Sigmoid colon (tissue), 7 donors: ENCODE measurements around the gene DSCAML1. TPM values are rescaled to one million over a fixed set of nuclear protein-coding genes. Genes with fewer than 3 reads are reported as not detected.
A peak's percentile ranks its signal among the peaks of the same experiment; 100 is the strongest.

Source experiments
- DNase-seq: peaks from one replicate; pipeline ENCODE4 v3.0.0-alpha.2; 2019
- H3K27ac ChIP-seq, 4 donors: fragments of 200-600 bp; sonication (generic); one replicate each; pipeline ENCODE4 v1.5.1; 2016 to 2019; ENCODE audit warnings: mild to moderate bottlenecking in 1 of 4
- H3K27me3 ChIP-seq, 3 donors: fragments of 200-600 bp; sonication (generic); one replicate each; pipeline ENCODE4 v1.5.1; 2019; ENCODE audit warnings: mild to moderate bottlenecking in 1 of 3
- H3K36me3 ChIP-seq, 4 donors: fragments of 200-600 bp; sonication (generic); one replicate each; pipeline ENCODE4 v1.5.1; 2016 to 2019
- H3K4me1 ChIP-seq, 4 donors: fragments of 200-600 bp; sonication (generic); one replicate each; pipeline ENCODE4 v1.5.1; 2017 to 2019
- H3K4me3 ChIP-seq, 4 donors: fragments of 200-600 bp; sonication (generic); one replicate each; pipeline ENCODE4 v1.5.1; 2017 to 2019; ENCODE audit warnings: mild to moderate bottlenecking in 2 of 4, moderate library complexity in 1 of 4
- H3K9me3 ChIP-seq, 4 donors: fragments of 200-600 bp in 3 of 4; sonication (generic) in 3 of 4; one replicate each; pipeline versions ENCODE4 v1.5.1 to v1.6.1; 2013 to 2019
- CTCF ChIP-seq, 4 experiments: fragments of 450-650 bp in 3 of 4; fragments of 200-600 bp in 1 of 4; IDR thresholded peaks; one replicate each; pipeline ENCODE4 v1.5.1; 2016 to 2019; ENCODE audit warnings: antibody characterized with exemption in 4 of 4, mild to moderate bottlenecking in 3 of 4, moderate library complexity in 2 of 4
- EP300 ChIP-seq, 4 donors: sonication (generic); formaldehyde crosslinking; IDR thresholded peaks; one replicate each; pipeline ENCODE4 v1.6.1; 2017; ENCODE audit warnings: antibody characterized with exemption in 4 of 4
- POLR2A ChIP-seq, 2 donors: fragments of 450-650 bp; IDR thresholded peaks; one replicate each; pipeline ENCODE4 v1.6.1; 2016; ENCODE audit warnings: antibody characterized with exemption in 2 of 2, mild to moderate bottlenecking in 2 of 2, moderate library complexity in 2 of 2
- POLR2AphosphoS5 ChIP-seq, 4 donors: sonication (generic); formaldehyde crosslinking; IDR thresholded peaks; one replicate each; pipeline ENCODE4 v1.6.1; 2017; ENCODE audit warnings: antibody characterized with exemption in 4 of 4
- WGBS, 2 donors: extraction: QIAGEN DNeasy Blood & Tissue Kit; methylation state at CpG; one replicate each; pipeline ENCODE4 v1.1.7; 2013; 5-methylcytosine and 5-hydroxymethylcytosine counted together
- intact Hi-C: fragments of 100-400 bp; cut with DNase I; formaldehyde crosslinking; loops from one replicate; pipeline ENCODE4 v1.15.1; 2023
- polyA plus RNA-seq, 3 donors: library from polyadenylated mRNA; stranded (reverse); fragments of 200-250 nt; gene quantifications; one replicate each; pipeline ENCODE4 v1.2.3, GENCODE V29; 2013
- total RNA-seq, 4 donors: library from RNA; depleted of rRNA; stranded (reverse); fragments of >200 nt; gene quantifications; one replicate each; pipeline ENCODE4 v1.1.0, GENCODE V29; 2016
- donor health status: healthy with polysubstance abuse.
- donor health status: Bipolar disorder and iron deficiency.
- donor health status: healthy.

The DSCAML1 gene
- total and polyA plus RNA-seq, 7 donors: under 0.01 to 7.5 (median 1.2) TPM

GRCh38 chr11:117805045-117805444, 8.0 kb upstream of the DSCAML1 start:
- no peak overlapping the region for H3K27ac ChIP-seq
- H3K4me1 ChIP-seq: no peaks in the 10 kb centered on the region
- 67 to 73% methylated on average over 1 of the region's 1 CpG for WGBS, 2 donors
- H3K9me3 ChIP-seq: no peaks in the 10 kb centered on the region
- DNase-seq: no peak
- no peak overlapping the region for H3K4me3 ChIP-seq
- H3K36me3 ChIP-seq: no peaks in the 10 kb centered on the region
- no peaks in the 10 kb centered on the region for H3K27me3 ChIP-seq
- intact Hi-C loops: no loop called here
- TF ChIP-seq POLR2AphosphoS5 (IDR thresholded peaks at IDR 0.05): peak in 1 of 4 donors; percentile 14
- TF ChIP-seq CTCF (IDR thresholded peaks at IDR 0.05): no peak

- DNase-seq: no peak
- no peaks in the 10 kb centered on the region for H3K9me3 ChIP-seq
- 95 to 96% methylated on average over 8 of the region's 8 CpGs for WGBS, 2 donors
- no peaks in the 10 kb centered on the region for H3K27me3 ChIP-seq
- H3K27ac ChIP-seq: no peak overlapping the region
- intact Hi-C loops: no loop called here
- TF ChIP-seq POLR2A (IDR thresholded peaks at IDR 0.05) (no peak), CTCF (IDR thresholded peaks at IDR 0.05) (no peak), EP300 (IDR thresholded peaks at IDR 0.05) (no peak)
- no peaks in the 10 kb centered on the region for H3K4me1 ChIP-seq
- no peaks in the 10 kb centered on the region for H3K36me3 ChIP-seq
- H3K4me3 ChIP-seq: no peak overlapping the region
Observed at GRCh38 chr11:117803896-117804295, 6.9 kb upstream of the DSCAML1 start.

- H3K4me1 ChIP-seq: peaks cover 0 to 22% (median 21%) of the 10 kb centered on the region in 4 donors
- H3K4me3 ChIP-seq: no peak overlapping the region
- TF ChIP-seq POLR2A (IDR thresholded peaks at IDR 0.05): no peak
- TF ChIP-seq POLR2AphosphoS5 (IDR thresholded peaks at IDR 0.05): no peak
- no peak for TF ChIP-seq CTCF (IDR thresholded peaks at IDR 0.05)
- no peak for TF ChIP-seq EP300 (IDR thresholded peaks at IDR 0.05)
- intact Hi-C loops: no loop called here
- 18 to 65% methylated on average over 5 of the region's 5 CpGs for WGBS, 2 donors
- peaks cover 24 to 37% (median 29%) of the 10 kb centered on the region in 3 donors for H3K27me3 ChIP-seq
- H3K9me3 ChIP-seq: no peaks in the 10 kb centered on the region
- H3K36me3 ChIP-seq: no peaks in the 10 kb centered on the region
- H3K27ac ChIP-seq: no peak overlapping the region
- no peak for DNase-seq
Observed at GRCh38 chr11:117799634-117800033, 2.6 kb upstream of the DSCAML1 start.

- TF ChIP-seq POLR2A (IDR thresholded peaks at IDR 0.05): no peak
- no peak for TF ChIP-seq POLR2AphosphoS5 (IDR thresholded peaks at IDR 0.05)
- TF ChIP-seq CTCF (IDR thresholded peaks at IDR 0.05): no peak
- no peak for TF ChIP-seq EP300 (IDR thresholded peaks at IDR 0.05)
- Histone ChIP-seq H3K4me3 (peak overlapping the region in 3 of 4 donors; percentile 35 to 45 (median 41)), H3K36me3 (no peaks in the 10 kb centered on the region), H3K27ac (no peak overlapping the region), H3K9me3 (no peaks in the 10 kb centered on the region), H3K4me1 (peaks cover 0 to 22% (median 21%) of the 10 kb centered on the region in 4 donors), H3K27me3 (peaks cover 24 to 60% (median 33%) of the 10 kb centered on the region in 3 donors)
- intact Hi-C loops: no loop called here
- 3 to 4% methylated on average over 35 of the region's 35 CpGs for WGBS, 2 donors
- no peak for DNase-seq
Observed at GRCh38 chr11:117796456-117796871, 552 bp downstream of the DSCAML1 start.
